Prostate gland (tissue), 2 donors: ENCODE measurements around the gene SYMPK.

Source experiments
- CTCF ChIP-seq, 4 experiments: fragments of 200-600 bp in 2 of 4; fragments of 450-650 bp in 2 of 4; sonication (generic) in 2 of 4; IDR thresholded peaks; 1 replicate in 3 of 4; 2 replicates in 1 of 4; pipeline ENCODE4 v1.5.1; 2016 to 2019; ENCODE audit warnings: antibody characterized with exemption in 4 of 4, mild to moderate bottlenecking in 2 of 4, moderate library complexity in 2 of 4
- POLR2A ChIP-seq: fragments of 450-650 bp; IDR thresholded peaks from one replicate; pipeline ENCODE4 v1.6.1; 2016; ENCODE audit warnings: antibody characterized with exemption, mild to moderate bottlenecking
- POLR2AphosphoS5 ChIP-seq: sonication (generic); formaldehyde crosslinking; IDR thresholded peaks from one replicate; pipeline ENCODE4 v1.6.1; 2017; ENCODE audit warnings: antibody characterized with exemption

DNA sequence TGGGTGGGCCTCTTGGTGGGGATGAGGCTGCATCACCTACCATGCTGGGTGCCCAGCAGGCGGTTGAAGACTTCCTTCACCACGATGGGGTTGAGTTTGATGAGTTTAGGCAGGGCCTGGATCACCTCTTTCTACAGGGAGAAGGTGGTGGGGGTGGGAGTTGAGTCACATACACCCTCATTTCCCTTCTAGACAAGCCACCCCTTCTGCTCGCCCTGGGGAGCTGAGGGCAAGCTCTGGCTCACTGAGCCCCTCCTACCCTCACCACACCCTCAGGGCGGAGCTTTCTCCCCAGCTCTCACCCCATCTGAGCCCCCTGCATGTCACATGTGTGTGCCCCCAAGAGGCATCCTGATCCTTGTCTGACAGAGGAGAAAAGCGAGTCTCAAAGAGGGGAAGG is 40.2 kb downstream of the SYMPK start:
- TF ChIP-seq CTCF (IDR thresholded peaks at IDR 0.05) (no peak), POLR2A (no peak), POLR2AphosphoS5 (no peak)
